Measurements from ENCODE around the gene SCGB2A2. TPM values are rescaled to one million over a fixed set of nuclear protein-coding genes. Genes with fewer than 3 reads are reported as not detected.

SCGB2A2 gene
- total and polyA plus RNA-seq, 2 donors from 2014 or later, result not detected

DNA sequence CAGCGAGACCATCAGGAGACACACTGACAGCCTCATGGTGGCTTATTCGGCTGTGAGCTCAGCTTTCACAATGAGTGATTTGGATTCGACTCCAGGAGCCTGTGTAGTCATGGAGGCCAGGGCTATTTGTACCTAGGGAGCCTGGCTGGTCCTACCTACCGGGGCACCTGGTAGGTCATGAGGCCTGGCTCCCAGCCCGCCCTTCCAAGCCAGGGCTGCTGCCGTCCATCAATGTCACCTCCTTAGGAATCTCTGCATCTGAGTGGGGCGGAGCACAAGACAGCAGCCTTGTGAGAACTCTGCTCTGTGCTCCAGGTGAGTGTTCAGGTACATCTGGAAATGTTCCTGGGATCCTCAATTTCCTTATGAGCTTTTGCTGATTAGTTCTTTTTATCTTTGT, 29.0 kb downstream of the SCGB2A2 start, which contains the start of gene SCGB1D4:
SCGB1D4 (minus strand) TSS at position 101 of the 400 bp plus-strand sequence; CDS start at position 36, 65 bp downstream.
- H3K9me3 ChIP-seq (ENCODE audit: control insufficient read depth in 2 of 3, insufficient read depth in 1 of 3, low read length in 3 of 3), result no peaks in the 10 kb centered on the region
- no peaks in the 10 kb centered on the region for H3K4me1 ChIP-seq (ENCODE audit: control insufficient read depth in 2 of 3, insufficient read depth in 2 of 3, low read depth in 1 of 3, low read length in 3 of 3)
- H3K4me3 ChIP-seq (ENCODE audit: low read length in 3 of 3), result no peak within 1 kb of the TSS
- H3K27ac ChIP-seq (ENCODE audit: low read depth in 2 of 2, low read length in 2 of 2), result no peak within 1 kb of the TSS
- no peaks in the 10 kb centered on the region for H3K36me3 ChIP-seq (ENCODE audit: control insufficient read depth in 2 of 3, insufficient read depth in 3 of 3, low read length in 3 of 3)
- no peaks in the 10 kb centered on the region for H3K27me3 ChIP-seq (ENCODE audit: control insufficient read depth, insufficient read depth, low read length)
- intact Hi-C loops (cut with DNase I), result no loop called here
- FAIRE-seq, result no peak
- TF ChIP-seq, protein P1, sequence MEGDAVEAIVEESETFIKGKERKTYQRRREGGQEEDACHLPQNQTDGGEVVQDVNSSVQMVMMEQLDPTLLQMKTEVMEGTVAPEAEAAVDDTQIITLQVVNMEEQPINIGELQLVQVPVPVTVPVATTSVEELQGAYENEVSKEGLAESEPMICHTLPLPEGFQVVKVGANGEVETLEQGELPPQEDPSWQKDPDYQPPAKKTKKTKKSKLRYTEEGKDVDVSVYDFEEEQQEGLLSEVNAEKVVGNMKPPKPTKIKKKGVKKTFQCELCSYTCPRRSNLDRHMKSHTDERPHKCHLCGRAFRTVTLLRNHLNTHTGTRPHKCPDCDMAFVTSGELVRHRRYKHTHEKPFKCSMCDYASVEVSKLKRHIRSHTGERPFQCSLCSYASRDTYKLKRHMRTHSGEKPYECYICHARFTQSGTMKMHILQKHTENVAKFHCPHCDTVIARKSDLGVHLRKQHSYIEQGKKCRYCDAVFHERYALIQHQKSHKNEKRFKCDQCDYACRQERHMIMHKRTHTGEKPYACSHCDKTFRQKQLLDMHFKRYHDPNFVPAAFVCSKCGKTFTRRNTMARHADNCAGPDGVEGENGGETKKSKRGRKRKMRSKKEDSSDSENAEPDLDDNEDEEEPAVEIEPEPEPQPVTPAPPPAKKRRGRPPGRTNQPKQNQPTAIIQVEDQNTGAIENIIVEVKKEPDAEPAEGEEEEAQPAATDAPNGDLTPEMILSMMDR (IDR thresholded peaks at IDR 0.05; ENCODE audit: borderline replicate concordance, extremely low read depth, insufficient read depth), result no peak
- DNase-seq, result no peak
- H3K9ac ChIP-seq (ENCODE audit: low read length in 3 of 3), result no peak within 1 kb of the TSS

DNA sequence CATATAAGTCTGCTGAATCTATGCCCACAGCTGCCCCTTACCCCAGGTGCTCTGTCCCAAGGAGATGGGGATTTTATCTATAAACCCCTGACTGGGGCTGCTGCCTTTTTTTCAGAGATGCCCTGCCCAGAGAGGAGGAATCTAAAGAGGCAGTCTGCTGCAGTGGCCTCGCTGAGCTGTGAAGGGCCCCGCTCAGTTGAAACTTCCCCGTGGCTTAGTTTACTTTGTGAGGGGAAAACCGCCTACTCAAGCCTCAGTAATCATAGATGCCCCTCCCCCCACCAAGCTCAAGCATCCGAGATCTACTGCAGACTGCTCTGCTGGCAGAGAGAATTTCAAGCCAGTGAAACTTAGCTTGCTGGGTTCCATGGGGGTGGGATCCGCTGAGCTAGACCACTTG, 36.3 kb downstream of the SCGB2A2 start:
- H3K36me3 ChIP-seq (ENCODE audit: control insufficient read depth in 2 of 3, insufficient read depth in 3 of 3, low read length in 3 of 3), result no peaks in the 10 kb centered on the region
- H3K27ac ChIP-seq (ENCODE audit: low read depth in 2 of 2, low read length in 2 of 2), result no peak overlapping the region
- H3K4me3 ChIP-seq (ENCODE audit: low read length in 3 of 3), result no peak overlapping the region
- H3K27me3 ChIP-seq (ENCODE audit: control insufficient read depth, insufficient read depth, low read length), result no peaks in the 10 kb centered on the region
- no peaks in the 10 kb centered on the region for H3K9me3 ChIP-seq (ENCODE audit: control insufficient read depth in 2 of 3, insufficient read depth in 1 of 3, low read length in 3 of 3)
- FAIRE-seq, result no peak
- intact Hi-C loops (cut with DNase I), result no loop called here
- H3K9ac ChIP-seq (ENCODE audit: low read length in 3 of 3), result no peak overlapping the region
- no peak for DNase-seq
- TF ChIP-seq, protein P1 (IDR thresholded peaks at IDR 0.05; ENCODE audit: borderline replicate concordance, extremely low read depth, insufficient read depth), result no peak
- H3K4me1 ChIP-seq (ENCODE audit: control insufficient read depth in 2 of 3, insufficient read depth in 2 of 3, low read depth in 1 of 3, low read length in 3 of 3), result no peaks in the 10 kb centered on the region

DNA sequence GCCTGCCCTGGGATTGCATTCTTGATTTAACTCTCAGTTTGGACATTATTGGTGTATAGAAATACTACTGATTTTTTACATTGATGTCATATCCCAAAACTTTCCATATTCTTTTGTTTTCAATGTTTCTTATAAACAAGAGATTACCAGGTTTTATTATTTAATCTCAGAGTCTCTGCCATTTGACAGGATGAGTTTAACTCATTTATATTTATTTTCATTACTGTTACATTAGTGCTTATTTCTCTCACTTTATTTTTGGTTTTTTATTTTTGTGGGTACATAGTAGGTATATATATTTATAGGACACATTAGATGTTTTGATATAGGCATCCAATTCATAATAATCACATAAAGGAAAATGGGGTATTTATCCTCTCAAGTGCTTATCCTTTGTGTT, 38.0 kb downstream of the SCGB2A2 start:
- TF ChIP-seq, protein P1 (IDR thresholded peaks at IDR 0.05; ENCODE audit: borderline replicate concordance, extremely low read depth, insufficient read depth), result no peak
- Histone ChIP-seq H3K9ac (ENCODE audit: low read length in 3 of 3) (no peak overlapping the region), H3K27ac (ENCODE audit: low read depth in 2 of 2, low read length in 2 of 2) (no peak overlapping the region), H3K36me3 (ENCODE audit: control insufficient read depth in 2 of 3, insufficient read depth in 3 of 3, low read length in 3 of 3) (no peaks in the 10 kb centered on the region), H3K27me3 (ENCODE audit: control insufficient read depth, insufficient read depth, low read length) (no peaks in the 10 kb centered on the region), H3K4me1 (ENCODE audit: control insufficient read depth in 2 of 3, insufficient read depth in 2 of 3, low read depth in 1 of 3, low read length in 3 of 3) (no peaks in the 10 kb centered on the region), H3K9me3 (ENCODE audit: control insufficient read depth in 2 of 3, insufficient read depth in 1 of 3, low read length in 3 of 3) (no peaks in the 10 kb centered on the region), H3K4me3 (ENCODE audit: low read length in 3 of 3) (no peak overlapping the region)
- intact Hi-C loops (cut with DNase I), result no loop called here
- DNase-seq, result no peak
- FAIRE-seq, result no peak

DNA sequence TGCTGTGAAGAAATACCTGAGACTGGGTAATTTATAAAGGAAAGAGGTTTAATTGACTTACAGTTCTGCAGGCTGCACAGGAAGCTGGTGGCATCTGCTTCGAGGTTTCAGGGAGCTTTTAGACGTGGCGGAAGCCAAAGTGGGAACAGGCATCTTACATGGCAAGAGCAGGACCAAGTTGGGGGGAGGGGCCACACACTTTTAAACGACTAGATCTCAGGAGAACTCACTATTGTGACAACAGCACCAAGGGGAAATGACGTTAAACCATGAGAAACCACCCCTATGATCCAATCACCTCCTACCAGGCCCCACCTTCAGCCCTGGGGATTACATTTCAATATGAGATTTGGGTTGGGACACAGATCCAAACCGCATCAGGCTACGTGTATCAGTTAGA, 40.0 kb downstream of the SCGB2A2 start:
- H3K4me1 ChIP-seq (ENCODE audit: control insufficient read depth in 2 of 3, insufficient read depth in 2 of 3, low read depth in 1 of 3, low read length in 3 of 3), result no peaks in the 10 kb centered on the region
- H3K4me3 ChIP-seq (ENCODE audit: low read length in 3 of 3), result no peak overlapping the region
- no peaks in the 10 kb centered on the region for H3K9me3 ChIP-seq (ENCODE audit: control insufficient read depth in 2 of 3, insufficient read depth in 1 of 3, low read length in 3 of 3)
- H3K9ac ChIP-seq (ENCODE audit: low read length in 3 of 3), result no peak overlapping the region
- intact Hi-C loops (cut with DNase I), result no loop called here
- FAIRE-seq (no peak), DNase-seq (no peak)
- TF ChIP-seq, protein P1 (IDR thresholded peaks at IDR 0.05; ENCODE audit: borderline replicate concordance, extremely low read depth, insufficient read depth), result no peak
- no peaks in the 10 kb centered on the region for H3K36me3 ChIP-seq (ENCODE audit: control insufficient read depth in 2 of 3, insufficient read depth in 3 of 3, low read length in 3 of 3)
- H3K27me3 ChIP-seq (ENCODE audit: control insufficient read depth, insufficient read depth, low read length), result no peaks in the 10 kb centered on the region
- no peak overlapping the region for H3K27ac ChIP-seq (ENCODE audit: low read depth in 2 of 2, low read length in 2 of 2)

Measured in kidney (tissue), 14 donors.